ENCODE results near the gene ZSCAN22. TPM values are rescaled to one million over a fixed set of nuclear protein-coding genes. Genes with fewer than 3 reads are reported as not detected.
A peak's percentile ranks its signal among the peaks of the same experiment; 100 is the strongest.

The ZSCAN22 gene
- total RNA-seq, 1 experiment from 2014 or later: 3.2 TPM

- no peak for TF ChIP-seq ZNF425 (CRISPR knock-in tag; conservative IDR thresholded peaks at IDR 0.05)
- peak; percentile 78 for TF ChIP-seq NFYB (CRISPR knock-in tag; conservative IDR thresholded peaks at IDR 0.05; ENCODE audit: low read depth)
- no peak for TF ChIP-seq ZNF396 (CRISPR knock-in tag; IDR thresholded peaks at IDR 0.05; ENCODE audit: borderline replicate concordance)
- TF ChIP-seq ZBTB21 (CRISPR knock-in tag; IDR thresholded peaks at IDR 0.05; ENCODE audit: borderline replicate concordance): no peak
- peak; percentile 70; the same call in 1 of the 2 replicates for TF ChIP-seq NFE2L1 (CRISPR knock-in tag; IDR thresholded peaks at IDR 0.05)
- TF ChIP-seq ELF4 (CRISPR knock-in tag; IDR thresholded peaks at IDR 0.05; ENCODE audit: low read depth): 0 out of 2 replicates have a peak, but pooled peaks have one; percentile 31
- TF ChIP-seq JUN (CRISPR knock-in tag; IDR thresholded peaks at IDR 0.05): no peak
- TF ChIP-seq CREM (CRISPR knock-in tag; IDR thresholded peaks at IDR 0.05): peak; percentile 82
- peak; percentile 85 for TF ChIP-seq SP1 (CRISPR knock-in tag; conservative IDR thresholded peaks at IDR 0.05)
- TF ChIP-seq ZNF281 (CRISPR knock-in tag; IDR thresholded peaks at IDR 0.05): peak; percentile 98
- 0 out of 2 replicates have a peak, but pooled peaks have one; percentile 39 for TF ChIP-seq IRF2 (CRISPR knock-in tag; IDR thresholded peaks at IDR 0.05; ENCODE audit: borderline replicate concordance, low read depth)
- peak; percentile 97 for TF ChIP-seq NR2C2 (CRISPR knock-in tag; IDR thresholded peaks at IDR 0.05)
- TF ChIP-seq EMX1 (CRISPR knock-in tag; IDR thresholded peaks at IDR 0.05): no peak
- 0 out of 2 replicates have a peak, but pooled peaks have one; percentile 15 for TF ChIP-seq TCF7 (CRISPR knock-in tag; IDR thresholded peaks at IDR 0.05; ENCODE audit: low read depth)
- TF ChIP-seq ARID4B (CRISPR knock-in tag; IDR thresholded peaks at IDR 0.05; ENCODE audit: borderline replicate concordance): peak; percentile 40
- TF ChIP-seq ATF3 (CRISPR knock-in tag; conservative IDR thresholded peaks at IDR 0.05): no peak
- peak; percentile 38 for TF ChIP-seq MYBL2 (CRISPR knock-in tag; IDR thresholded peaks at IDR 0.05)
- TF ChIP-seq NR3C1 (CRISPR knock-in tag; conservative IDR thresholded peaks at IDR 0.05; ENCODE audit: low read depth): no peak
- peak; percentile 93 for TF ChIP-seq MAX (CRISPR knock-in tag; IDR thresholded peaks at IDR 0.05)
- TF ChIP-seq ZNF263 (CRISPR knock-in tag; IDR thresholded peaks at IDR 0.05; ENCODE audit: low read depth): 0 out of 2 replicates have a peak, but pooled peaks have one; percentile 16
- no peak for TF ChIP-seq ATF2 (CRISPR knock-in tag; IDR thresholded peaks at IDR 0.05; ENCODE audit: borderline replicate concordance, low read depth)
- TF ChIP-seq E2F5 (CRISPR knock-in tag; IDR thresholded peaks at IDR 0.05): peak; percentile 60; the same call in 1 of the 2 replicates
- no peak for TF ChIP-seq TEAD4 (CRISPR knock-in tag; IDR thresholded peaks at IDR 0.05)
- peak; percentile 71; the same call in 1 of the 2 replicates for TF ChIP-seq USF1 (CRISPR knock-in tag; IDR thresholded peaks at IDR 0.05)
Measured at GRCh38 chr19:58386576-58387337, 60.0 kb downstream of the ZSCAN22 start, which contains the start of gene RPS5 (continued).
